Myometrial cell (primary cell): Measurements from ENCODE around the gene NISCH. TPM values are rescaled to one million over a fixed set of nuclear protein-coding genes. Genes with fewer than 3 reads are reported as not detected.

Source experiments
- total RNA-seq: library from RNA; depleted of rRNA; stranded (reverse); fragments of >200 nt; gene quantifications from 2 replicates; pipeline ENCODE4 v1.2.3, GENCODE V29; 2015

The NISCH gene
- total RNA-seq = 26.5 and 34.7 TPM in 2 replicates

GRCh38 chr3:52455283-52456168 is at the start of gene NISCH:
Gene NISCH, plus strand, starts transcription at chr3:52455604. Its CDS starts 38 bp downstream, at chr3:52455642.

GRCh38 chr3:52444860-52445793 is 10.3 kb upstream of the NISCH start, which contains the start of gene SEMA3G:
Gene SEMA3G, minus strand, starts transcription at chr3:52445103. Its CDS starts 76 bp downstream, at chr3:52445027.

DNA sequence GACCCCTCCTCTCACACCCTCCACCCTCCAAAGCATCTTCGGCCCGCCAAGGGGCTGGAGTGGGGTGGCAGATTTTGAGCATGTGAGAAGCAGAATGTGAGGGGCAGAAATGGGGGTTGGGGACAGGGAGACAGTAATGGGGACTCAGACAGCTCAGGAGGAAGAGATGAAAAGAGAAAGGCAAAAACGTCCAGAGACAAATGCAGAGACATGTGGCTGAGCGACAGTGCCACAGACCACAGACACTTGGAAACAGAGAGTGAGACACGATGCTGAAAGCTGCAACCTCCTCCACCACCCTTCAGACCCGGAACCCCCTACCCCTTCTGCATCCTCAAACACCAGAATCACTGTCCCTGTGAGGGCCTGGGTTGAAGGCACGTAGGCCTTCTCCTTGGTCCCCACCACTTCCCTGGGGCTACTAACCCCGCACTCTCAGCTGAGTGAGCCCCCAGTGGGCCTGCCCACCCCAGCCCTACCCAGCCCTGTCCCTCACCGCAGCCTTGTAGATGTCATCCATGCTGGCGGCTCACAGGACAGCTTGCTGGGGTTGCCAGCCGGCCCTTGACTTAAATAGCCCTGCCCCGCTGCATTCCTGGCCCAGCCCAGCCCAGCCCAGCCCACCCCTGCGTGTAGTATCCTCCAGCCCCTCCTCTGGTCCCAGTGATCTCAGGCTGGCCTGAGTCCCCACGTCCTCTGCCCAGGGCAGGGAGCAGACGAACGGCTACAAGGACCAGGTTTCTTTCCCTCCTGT is 1.7 kb upstream of the NISCH start, which contains the start of gene TNNC1:
Gene TNNC1, minus strand, starts transcription at position 546 of the 754 bp plus-strand sequence. Its CDS starts 26 bp downstream, at position 520.

DNA sequence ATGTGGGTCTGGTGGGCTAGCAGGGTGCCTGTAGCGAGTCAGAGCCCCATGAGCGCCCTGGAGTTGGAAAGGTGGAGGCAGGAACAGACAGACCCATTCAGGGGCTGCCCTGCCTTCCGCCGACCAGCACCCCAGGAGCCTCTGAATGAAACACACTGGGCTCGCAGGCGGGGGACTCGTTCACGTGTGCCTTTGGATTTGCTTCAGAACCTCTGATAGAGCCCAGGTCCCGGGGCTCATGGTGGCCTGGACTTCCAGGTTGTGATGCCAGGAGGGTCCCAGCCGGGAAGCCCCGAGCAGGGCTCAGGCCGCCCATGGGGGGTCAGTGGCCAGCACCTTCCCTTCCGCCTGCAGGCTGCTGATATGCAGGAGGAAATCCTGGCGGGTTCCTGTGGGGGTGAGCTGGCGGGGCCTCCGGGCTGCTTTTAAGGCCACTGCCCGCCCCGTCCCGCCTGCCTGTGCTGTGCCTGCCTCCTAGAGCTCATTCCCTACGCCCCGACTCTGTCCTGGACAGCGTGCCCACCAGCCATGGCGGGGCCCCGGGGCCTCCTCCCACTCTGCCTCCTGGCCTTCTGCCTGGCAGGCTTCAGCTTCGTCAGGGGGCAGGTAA is 39.6 kb downstream of the NISCH start, which contains the start of gene STAB1:
Gene STAB1, plus strand, starts transcription at position 453 of the 610 bp plus-strand sequence. Its CDS starts 76 bp downstream, at position 529.

GRCh38 chr3:52533623-52534280 is 78.3 kb downstream of the NISCH start, which contains the start of gene NT5DC2:
Gene NT5DC2, minus strand, starts transcription at chr3:52533857. Its CDS starts 120 bp downstream, at chr3:52533737.

DNA sequence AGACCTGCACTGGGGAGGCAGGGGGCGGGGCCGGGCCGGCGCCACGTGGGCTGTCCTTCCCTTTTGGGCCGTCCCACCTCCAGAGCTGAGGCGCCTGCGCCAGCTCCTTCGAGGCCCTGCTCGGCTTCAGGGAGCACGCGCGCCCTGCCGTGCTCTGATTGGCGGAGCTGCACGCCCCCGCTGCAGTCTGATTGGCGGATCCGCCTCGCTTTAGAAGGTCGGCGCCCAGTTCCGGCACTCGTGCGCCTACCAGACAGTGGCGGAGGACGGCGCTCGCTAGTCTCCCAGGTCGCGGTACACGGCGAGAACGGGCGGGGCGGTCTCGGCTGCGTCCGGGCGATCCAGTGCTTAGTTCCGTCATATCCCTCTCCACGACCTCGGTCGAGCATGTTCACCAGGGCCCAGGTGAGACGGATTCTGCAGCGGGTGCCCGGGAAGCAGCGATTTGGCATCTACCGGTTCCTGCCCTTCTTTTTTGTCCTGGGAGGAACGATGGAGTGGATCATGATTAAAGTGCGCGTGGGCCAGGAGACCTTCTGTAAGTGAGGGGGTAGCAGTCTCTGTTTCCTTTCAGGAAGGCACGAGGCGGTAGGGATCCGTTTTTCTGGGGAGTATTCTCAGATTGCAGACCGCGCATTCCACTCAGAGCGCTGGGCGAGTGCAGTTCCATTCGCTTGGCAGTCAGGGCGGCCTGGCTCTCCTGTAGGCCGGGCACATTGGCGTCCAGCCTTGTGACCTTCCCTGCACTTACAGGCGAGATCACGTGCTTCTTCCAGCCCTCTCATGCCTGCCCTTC is 81.2 kb downstream of the NISCH start, which contains the start of gene UQCC5:
Gene UQCC5, plus strand, starts transcription at position 237 of the 796 bp plus-strand sequence. Its CDS starts 151 bp downstream, at position 388.

Other genes starting within 250 kb of the NISCH start
- not detected in 2 replicates for gene TLR9, start 230.0 kb upstream of the NISCH start, total RNA-seq
- gene TWF2, start 216.4 kb upstream of the NISCH start, total RNA-seq = 228 and 236 TPM in 2 replicates
- 22.7 and 27.7 TPM in 2 replicates for gene PPM1M, start 209.8 kb upstream of the NISCH start, total RNA-seq
- 45.3 and 48.7 TPM in 2 replicates for gene WDR82, start 177.0 kb upstream of the NISCH start, total RNA-seq
- gene GLYCTK, start 167.8 kb upstream of the NISCH start, total RNA-seq = 13.1 and 21.9 TPM in 2 replicates
- 0.71 and 1.7 TPM in 2 replicates for gene DNAH1, start 139.3 kb upstream of the NISCH start, total RNA-seq
- 64.2 and 69.8 TPM in 2 replicates for gene BAP1, start 45.6 kb upstream of the NISCH start, total RNA-seq
- 4.3 and 4.6 TPM in 2 replicates for gene PHF7, start 44.9 kb upstream of the NISCH start, total RNA-seq
- not detected in 2 replicates for gene SEMA3G, start 10.5 kb upstream of the NISCH start, total RNA-seq
- gene TNNC1, start 1.6 kb upstream of the NISCH start, total RNA-seq = not detected in 2 replicates
- gene STAB1, start 39.7 kb downstream of the NISCH start, total RNA-seq = 0.86 and 1.9 TPM in 2 replicates
- 205 and 221 TPM in 2 replicates for gene NT5DC2, start 78.3 kb downstream of the NISCH start, total RNA-seq
- 1.4 and 3.5 TPM in 2 replicates for gene UQCC5, start 81.0 kb downstream of the NISCH start, total RNA-seq
- gene PBRM1, start 230.3 kb downstream of the NISCH start, total RNA-seq = 22.5 and 28.5 TPM in 2 replicates
- gene GNL3, start 230.4 kb downstream of the NISCH start, total RNA-seq = 94.5 and 114 TPM in 2 replicates